GM20000 (cell line): ENCODE results near the gene SNX25.

Experiments
- DNase-seq: peaks from one replicate; pipeline ENCODE4 v3.0.0; 2012; ENCODE audit warnings: low spot score
- TF ChIP-seq, protein P1 (sequence below): IDR thresholded peaks from 2 replicates; pipeline ENCODE4 v1.5.1; 2012; ENCODE audit warnings: mild to moderate bottlenecking, control low read depth; ENCODE audit errors: extremely low read depth, missing control alignments

SNX25 gene

DNA sequence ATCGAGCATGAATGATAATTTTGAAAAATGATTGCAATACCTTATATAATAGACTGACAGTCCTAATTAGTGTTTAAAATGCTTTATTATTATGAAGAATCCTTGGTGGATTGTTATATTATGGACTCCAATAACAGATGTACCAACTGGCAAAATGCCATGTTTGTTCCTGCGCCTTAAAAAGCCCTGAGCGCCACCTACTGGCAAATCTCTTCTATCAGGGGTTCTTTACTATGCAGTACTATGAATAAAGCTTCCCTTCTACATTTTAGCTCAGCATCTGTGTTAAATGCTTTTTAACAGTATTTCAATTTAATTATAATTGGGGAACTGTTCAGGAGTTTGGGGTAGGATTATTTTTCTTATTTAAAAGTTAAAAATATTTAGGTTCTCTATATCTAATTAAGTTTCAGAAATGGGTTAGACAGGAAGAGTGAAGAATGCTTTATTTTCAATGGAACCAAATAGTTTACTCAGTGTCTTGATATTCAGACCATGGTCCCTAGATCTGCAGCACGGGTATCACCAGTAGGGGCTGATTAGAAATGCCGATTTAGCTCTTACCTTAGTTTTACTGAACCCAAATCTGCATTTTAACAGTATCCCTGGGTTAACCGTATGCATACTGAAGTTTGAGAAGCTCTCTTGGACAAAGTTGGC is 25.6 kb upstream of the SNX25 start:
- DNase-seq: peak; percentile 58

DNA sequence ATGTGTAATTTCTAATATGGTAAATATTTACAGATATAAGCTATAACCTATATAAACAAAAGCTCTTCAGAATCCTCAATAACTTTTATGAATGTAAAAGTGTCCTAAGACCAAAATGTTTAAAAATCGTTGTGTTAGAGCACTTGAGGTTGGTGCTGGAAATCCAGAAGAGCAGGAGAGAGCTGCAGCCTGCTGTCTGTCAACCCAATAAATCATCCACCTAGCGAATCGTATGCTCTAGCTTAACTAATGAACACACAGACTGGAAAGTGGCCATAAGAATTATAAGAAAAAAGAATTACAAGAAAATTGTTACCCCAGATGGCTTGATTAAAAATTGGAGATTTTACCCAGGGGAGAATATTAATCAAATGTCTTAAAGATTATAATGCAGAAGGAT is 22.6 kb upstream of the SNX25 start:
- TF ChIP-seq, protein P1, sequence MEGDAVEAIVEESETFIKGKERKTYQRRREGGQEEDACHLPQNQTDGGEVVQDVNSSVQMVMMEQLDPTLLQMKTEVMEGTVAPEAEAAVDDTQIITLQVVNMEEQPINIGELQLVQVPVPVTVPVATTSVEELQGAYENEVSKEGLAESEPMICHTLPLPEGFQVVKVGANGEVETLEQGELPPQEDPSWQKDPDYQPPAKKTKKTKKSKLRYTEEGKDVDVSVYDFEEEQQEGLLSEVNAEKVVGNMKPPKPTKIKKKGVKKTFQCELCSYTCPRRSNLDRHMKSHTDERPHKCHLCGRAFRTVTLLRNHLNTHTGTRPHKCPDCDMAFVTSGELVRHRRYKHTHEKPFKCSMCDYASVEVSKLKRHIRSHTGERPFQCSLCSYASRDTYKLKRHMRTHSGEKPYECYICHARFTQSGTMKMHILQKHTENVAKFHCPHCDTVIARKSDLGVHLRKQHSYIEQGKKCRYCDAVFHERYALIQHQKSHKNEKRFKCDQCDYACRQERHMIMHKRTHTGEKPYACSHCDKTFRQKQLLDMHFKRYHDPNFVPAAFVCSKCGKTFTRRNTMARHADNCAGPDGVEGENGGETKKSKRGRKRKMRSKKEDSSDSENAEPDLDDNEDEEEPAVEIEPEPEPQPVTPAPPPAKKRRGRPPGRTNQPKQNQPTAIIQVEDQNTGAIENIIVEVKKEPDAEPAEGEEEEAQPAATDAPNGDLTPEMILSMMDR: no peak
- DNase-seq: no peak

More for the DNA sequence above, 25.6 kb upstream of the SNX25 start:
- TF ChIP-seq, protein P1: peak; percentile 56

DNA sequence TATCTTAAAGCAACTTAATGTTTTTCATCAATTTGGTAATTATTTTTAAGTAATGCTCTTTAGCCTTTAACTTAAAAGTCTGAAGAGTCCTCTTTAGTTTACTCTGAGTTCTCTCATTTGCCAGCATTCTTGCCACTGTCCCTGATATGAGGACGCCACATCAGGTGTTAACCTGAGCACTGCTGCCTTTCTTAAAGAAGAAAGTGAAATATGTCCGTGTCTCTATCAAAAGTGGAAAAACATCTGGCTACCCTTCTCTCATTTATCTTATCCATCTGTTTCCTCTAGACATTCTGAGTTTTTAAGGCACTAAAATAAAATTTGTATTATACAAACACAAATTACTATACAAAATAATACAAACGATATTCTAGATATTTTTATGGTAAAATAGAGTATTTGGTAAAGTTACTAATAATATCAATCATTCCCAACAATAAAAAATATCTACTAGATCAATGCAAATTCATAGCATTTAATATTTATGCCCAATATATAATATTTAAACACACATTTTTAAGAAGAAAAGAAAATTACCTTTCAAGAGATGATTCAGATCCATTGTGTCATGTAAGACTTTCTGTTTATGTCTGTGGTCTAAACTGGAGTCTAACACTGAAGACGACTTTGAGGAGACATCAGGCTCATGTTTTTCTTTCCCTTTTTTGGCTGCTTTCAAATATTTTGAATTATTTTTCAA is 19.6 kb upstream of the SNX25 start:
- DNase-seq: no peak
- TF ChIP-seq, protein P1: no peak

DNA sequence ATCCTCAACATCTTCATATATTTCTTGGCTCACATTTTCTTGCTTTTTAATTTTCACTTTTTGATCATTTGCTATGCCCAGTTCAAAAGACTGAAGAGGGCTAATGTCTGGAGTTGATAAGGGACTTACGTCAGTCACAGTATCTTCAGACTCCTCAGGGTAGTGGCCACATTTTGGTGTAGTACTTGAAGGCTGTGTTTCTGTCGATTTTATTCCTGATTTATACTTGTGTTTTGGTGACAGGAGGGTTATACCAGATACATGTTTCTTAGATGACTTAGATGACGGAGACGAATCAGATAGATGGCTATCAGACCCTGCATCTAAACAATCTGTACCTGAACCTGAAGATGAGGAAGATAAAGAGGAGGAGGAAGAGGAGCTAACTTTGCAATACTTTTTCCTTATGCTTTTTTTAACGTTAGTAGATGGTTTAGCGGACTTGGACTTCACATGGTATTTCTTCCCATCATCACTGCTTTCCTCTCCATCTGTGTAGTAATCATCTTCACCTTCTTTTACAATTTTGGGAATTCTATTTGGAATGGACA is 19.0 kb upstream of the SNX25 start:
- TF ChIP-seq, protein P1: no peak

DNA sequence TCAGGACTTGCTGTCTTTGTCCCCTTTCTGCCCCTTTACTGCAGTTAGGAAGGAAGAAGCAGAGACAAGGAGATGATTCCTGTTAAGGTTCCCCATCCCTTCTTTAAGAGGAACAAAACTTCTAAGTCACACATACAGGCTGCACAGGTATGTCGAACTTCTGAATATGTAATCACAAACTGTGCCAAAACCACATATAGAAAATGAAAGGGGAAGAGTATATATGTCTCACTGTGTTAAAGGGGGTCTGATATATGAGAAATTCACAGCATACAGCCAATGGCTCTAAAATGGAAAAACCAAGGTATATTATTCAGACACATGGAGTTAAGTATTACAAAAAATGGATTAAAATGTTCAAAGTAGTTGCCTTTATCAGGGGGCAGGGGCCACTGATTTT is 17.3 kb upstream of the SNX25 start:
- TF ChIP-seq, protein P1: no peak
- DNase-seq: peak; percentile 40

More for the DNA sequence above, 19.0 kb upstream of the SNX25 start:
- DNase-seq: no peak

DNA sequence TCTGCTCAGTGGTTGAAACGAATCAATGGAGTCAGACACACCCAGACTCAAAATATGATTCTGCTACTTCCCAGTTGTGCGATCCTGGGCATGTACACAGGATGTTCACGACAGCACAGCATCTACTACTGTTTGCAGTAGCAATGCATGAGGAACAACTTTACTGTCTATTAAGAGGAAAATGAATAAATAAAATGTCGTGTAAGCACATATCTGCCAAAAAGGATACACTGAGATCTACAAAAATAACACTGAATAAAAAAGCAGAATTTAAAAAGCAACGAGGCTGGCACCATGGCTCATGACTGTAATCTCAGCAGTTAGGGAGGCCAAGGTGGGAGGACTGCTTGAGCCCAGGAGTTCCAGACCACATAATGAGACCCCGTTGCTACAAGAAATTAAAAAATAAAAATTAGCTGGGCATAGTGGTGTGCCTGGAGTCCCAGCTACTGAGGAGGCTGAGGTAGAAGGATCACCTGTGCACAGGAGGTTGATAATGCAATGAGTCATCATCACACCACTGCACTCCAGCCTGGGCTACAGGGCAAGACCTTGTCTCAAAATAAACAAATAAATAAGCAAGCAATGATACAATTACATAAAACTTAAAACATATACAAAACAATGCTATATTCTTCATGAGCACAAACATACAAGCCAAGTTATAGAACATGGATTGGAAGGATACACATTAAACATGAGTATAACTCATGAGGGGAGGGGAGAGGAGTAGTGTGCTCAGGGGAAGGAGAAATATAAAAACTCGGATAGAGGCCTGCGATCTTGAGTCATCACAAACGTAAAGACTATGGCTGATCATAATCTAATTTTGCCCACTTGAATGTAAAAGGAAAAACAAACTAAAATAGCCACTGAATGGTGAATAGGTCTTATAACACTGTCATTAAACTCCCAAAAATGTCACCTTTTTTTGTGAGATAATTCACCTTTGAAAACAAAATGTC is 14.2 kb upstream of the SNX25 start:
- TF ChIP-seq, protein P1: no peak
- DNase-seq: no peak
